Vagina (tissue), 2 donors: ENCODE measurements around the gene ZMAT3.

ENCODE experiments used
- CTCF ChIP-seq, 3 experiments: fragments of 450-650 bp in 2 of 3; fragments of 200-600 bp in 1 of 3; sonication (generic) in 1 of 3; IDR thresholded peaks; one replicate each; pipeline ENCODE4 v1.5.1; 2017 to 2019; ENCODE audit warnings: antibody characterized with exemption in 3 of 3, mild to moderate bottlenecking in 2 of 3, moderate library complexity in 2 of 3
- POLR2A ChIP-seq, 2 donors: fragments of 450-650 bp; IDR thresholded peaks; one replicate each; pipeline ENCODE4 v1.6.1; 2017; ENCODE audit warnings: antibody characterized with exemption in 2 of 2, mild to moderate bottlenecking in 2 of 2, moderate library complexity in 2 of 2
- POLR2AphosphoS5 ChIP-seq, 2 donors: sonication (generic); formaldehyde crosslinking; IDR thresholded peaks; one replicate each; pipeline ENCODE4 v1.9.0; 2017; ENCODE audit warnings: antibody characterized with exemption in 2 of 2, mild to moderate bottlenecking in 2 of 2, low read depth in 1 of 2; ENCODE audit not compliant: insufficient read depth in 1 of 2

GRCh38 chr3:179000659-179001058 lies 71.0 kb downstream of the ZMAT3 start:
- no peak for TF ChIP-seq CTCF (IDR thresholded peaks at IDR 0.05)
- TF ChIP-seq POLR2A (IDR thresholded peaks at IDR 0.05) = no peak
- no peak for TF ChIP-seq POLR2AphosphoS5 (IDR thresholded peaks at IDR 0.05; ENCODE audit: insufficient read depth in 1 of 2, low read depth in 1 of 2)
